Activated CD8-positive, alpha-beta memory T cell treated with anti-CD3 and anti-CD28 coated beads for 24 hours (primary cell): ENCODE results near the gene JCAD.
"Not testable (repeated sequence)": the region's sequence is repeated elsewhere in the genome, so short reads cannot be mapped to it uniquely, and the experiment has no call there.

ENCODE experiments used
- DNase-seq: peaks from one replicate; pipeline ENCODE4 v3.0.0-alpha.2; 2020

Gene JCAD

DNA sequence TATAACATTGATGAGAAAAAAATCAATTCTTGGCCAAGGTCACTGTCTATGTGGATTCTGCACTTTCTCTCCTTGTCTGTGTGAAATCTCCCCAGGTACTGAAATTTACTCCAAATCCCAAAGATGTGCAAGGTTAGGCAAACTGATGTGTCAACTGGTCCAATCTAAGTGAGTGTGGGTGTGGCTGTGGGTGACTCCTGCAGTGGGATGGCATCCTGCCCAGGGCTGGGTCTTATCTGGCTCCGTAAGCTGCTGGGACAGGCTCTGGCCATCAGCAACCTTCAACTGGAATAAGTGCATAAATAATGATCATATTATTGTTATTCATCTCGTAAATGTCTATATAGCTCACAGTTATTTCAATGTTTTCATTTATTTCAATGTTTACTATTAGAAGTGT, 79.3 kb downstream of the JCAD start:
- no peak for DNase-seq

DNA sequence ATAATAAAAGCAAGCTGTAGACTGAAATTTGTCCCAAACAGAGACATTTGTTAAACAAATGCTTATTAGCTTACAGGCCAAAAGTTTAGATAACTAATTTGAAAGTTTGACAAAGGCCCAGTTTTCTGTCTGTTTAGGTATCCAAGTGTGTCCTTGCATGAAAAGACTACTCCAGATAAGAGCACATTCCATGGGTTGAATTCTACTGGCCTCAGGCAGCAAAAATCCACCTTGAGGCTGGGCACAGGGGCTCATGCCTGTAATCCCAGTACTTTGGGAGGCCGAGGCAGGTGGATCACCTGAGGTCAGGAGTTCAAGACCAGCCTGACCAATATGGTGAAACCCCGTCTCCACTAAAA, 80.0 kb downstream of the JCAD start:
- not testable (repeated sequence) for DNase-seq

DNA sequence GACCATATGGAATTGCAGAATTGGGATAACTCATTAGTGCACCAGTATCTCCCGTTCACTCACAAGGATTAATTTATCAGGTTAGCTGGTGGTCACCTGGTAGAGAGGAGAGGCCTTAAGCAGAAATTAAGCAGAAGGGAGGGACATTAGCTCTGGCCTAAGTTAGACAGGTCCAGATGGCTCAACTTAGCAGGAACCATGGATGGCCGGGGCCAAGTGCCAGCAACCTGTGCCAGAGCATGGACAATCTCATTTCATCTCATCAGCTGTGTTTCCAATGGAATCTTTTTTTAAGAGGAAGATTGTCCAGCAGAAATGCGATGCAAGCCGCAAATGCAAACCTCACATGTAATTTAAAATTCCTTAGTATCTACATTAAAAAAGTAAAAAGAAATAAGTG, 82.2 kb downstream of the JCAD start:
- DNase-seq = no peak

DNA sequence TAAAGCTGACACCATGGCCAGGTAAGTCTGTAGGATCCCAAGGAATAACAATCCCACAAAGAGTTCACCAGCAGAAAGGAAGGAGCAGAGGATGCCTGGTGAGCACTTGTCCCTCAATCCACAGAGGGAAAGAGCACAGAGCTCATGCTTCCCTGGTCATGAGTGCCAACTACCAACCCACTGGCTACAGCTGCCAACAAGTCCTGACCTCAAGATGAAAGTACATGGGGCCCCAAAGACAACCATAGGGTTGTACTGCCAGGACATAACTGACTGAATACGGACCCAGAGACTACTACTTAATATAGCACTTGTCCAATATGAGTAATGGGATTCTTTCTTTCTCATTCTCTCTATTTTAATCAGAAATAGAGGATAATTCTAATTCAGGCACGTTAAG, 83.3 kb downstream of the JCAD start:
- no peak for DNase-seq

DNA sequence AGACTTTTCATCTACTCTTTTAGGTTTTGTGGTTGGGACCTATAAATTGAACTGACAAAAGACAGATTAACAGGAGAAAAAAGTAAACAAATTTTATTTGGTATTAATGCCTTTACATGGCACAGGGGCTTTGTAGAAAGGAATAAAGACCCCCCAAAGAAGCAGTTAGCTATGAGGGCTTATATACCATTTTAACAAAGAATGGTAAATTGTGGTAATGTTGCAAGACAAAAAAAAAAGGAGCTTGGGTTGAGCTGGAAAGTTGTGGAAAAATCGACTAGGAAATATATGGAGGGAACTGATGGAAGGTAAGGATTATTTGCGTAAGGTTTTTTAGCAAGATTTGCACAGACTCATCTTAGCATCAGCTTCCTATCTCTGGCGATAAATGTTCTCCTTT, 84.6 kb downstream of the JCAD start:
- DNase-seq = no peak

DNA sequence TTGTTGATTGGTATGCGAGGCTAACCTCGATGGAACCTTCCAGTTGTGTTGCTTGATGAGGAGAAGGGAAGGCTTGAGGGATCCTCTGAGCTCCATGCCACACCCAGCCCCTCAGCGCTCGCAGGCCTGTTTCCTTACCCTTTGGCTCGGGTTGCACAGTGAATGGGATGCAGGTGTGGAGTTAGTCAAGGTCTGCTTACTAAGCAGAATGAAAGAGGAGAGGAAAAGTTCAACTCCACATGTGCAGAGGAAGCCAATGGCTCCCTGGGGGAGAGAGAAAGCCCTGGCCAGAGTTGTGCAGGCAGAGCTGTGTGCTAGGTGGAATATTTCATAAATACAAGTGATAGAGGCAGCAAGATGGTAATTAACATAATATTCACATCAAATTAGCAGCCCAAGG, 85.5 kb downstream of the JCAD start:
- no peak for DNase-seq

DNA sequence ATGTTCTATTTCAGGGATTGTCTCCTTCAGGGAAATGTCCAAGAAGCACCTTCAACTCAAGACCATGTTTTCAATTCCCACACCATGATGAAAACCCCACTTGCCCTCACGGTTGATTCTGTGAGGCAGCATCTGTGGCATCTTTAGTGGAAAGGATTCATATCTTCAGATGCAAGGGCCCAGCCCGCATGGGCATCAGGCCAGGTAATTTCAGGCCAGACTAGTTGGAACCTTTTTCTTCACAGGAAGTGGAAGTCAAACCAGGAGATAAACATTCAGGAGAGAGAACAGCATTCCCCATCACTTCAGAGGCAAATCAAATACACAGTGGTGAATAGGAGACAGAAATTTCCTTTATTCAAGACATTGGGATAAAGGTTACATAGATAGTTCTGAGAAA, 88.8 kb downstream of the JCAD start:
- DNase-seq = no peak

DNA sequence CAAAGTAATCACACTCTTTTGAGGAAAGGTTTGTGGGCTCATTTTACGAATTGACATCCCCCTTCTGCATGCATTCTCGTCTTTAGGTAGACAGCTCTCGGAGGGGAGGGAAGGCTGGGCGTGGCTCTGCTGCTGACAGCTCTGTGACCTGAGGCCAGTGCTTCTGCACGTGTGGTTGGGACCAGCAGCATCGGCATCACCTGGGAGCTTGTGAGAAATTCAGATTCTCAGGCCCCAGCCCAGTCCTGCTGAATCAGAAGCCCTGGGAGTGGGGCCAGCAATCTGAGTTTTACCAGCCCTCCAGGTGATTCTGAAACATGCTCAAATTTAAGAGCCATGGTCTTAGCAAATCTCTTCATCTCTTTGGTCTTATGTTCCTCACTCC, 89.4 kb downstream of the JCAD start:
- DNase-seq = no peak

DNA sequence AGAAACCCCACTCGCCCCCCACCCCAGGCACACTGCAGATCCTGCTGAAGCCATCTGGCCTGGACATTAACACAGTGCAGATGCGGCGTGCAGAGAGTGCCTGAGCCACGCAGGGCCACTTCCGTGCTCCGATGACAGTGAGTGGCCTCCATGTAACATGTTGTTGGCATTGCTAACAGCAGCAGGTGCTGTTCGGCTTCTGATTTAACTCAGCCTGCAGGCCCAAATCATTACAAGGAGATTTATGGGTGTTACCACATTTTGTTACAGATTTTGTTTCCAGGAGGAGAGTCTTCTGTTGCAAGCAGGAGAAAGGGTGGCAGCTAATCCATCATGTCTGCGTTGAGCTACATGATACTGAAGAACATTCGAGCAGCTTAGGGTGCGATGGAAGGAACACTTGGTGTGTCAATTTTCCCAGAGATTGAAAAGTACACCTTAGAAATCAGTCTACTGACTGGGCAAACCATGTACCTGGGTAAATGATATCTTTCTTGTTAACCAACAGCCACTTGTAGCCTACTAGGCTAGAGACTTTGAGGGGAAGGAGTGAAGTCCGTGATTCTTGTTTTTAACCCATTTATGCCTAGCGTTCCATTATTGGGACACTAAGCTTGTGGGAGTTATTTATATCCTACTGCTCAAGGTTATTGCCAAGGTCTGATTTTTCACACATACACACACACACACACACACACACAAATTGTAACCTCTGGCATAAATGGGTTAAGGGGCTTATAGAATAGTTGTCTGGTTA, 90.0 kb downstream of the JCAD start:
- no peak for DNase-seq

DNA sequence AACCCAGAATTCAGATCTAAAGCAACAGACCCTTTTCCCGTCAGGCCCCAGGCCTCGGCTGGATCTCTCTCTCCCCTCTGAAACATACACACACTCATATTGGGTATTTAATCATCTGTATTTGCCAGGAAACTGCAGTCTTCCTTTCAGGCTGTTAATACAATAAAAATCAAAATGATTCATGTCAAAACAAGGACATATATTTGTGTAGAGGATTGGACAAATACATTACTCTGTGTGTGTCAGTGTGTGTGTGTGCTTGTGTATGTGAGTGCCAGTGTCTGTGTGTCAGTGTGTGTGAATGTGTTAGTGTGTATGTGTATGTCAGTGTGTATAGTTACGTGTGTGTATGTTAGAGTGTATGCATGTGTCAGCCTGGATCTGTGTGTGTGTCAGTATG, 90.8 kb downstream of the JCAD start:
- DNase-seq = no peak

DNA sequence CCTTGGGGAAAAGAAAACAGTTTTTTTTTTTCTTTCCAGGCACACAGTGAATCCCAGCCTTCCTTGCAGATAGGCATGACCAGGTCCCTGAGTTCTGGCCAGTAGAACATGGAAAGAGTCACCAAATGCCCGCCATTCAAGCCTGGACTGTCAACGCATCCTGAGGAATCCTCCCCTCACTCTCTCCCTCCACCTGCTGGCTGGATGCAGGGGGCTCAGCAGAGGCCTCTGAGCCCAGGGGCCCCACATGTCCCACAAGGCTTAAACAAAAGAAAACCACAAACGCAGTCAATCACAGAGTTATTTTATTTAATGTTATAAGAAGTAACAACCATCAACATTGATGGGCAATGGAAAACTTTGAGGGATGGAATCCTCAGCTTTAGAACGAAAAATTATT, 93.1 kb downstream of the JCAD start:
- DNase-seq = no peak
